GM12864 (cell line): ENCODE data around the gene DHRSX.

ENCODE experiments used
- DNase-seq: peaks from one replicate; pipeline ENCODE4 v3.0.0-alpha.2; 2011; ENCODE audit warnings: low read depth
- H3K4me3 ChIP-seq: 2 replicates; pipeline ENCODE4 v1.5.1; 2011; ENCODE audit warnings: mild to moderate bottlenecking, low read depth, low read length, control low read depth
- CTCF ChIP-seq: IDR thresholded peaks from 2 replicates; pipeline ENCODE4 v1.5.1; 2011; ENCODE audit warnings: low read depth, mild to moderate bottlenecking, moderate library complexity, low read length, control low read depth, inconsistent platforms; ENCODE audit errors: missing control alignments

DHRSX gene

GRCh38 chrX:2176274-2176673, 324.5 kb downstream of the DHRSX start:
- no peak for TF ChIP-seq CTCF
- no peak overlapping the region for H3K4me3 ChIP-seq
- no peak for DNase-seq

GRCh38 chrX:2172359-2172758, 328.4 kb downstream of the DHRSX start:
- H3K4me3 ChIP-seq, result no peak overlapping the region
- TF ChIP-seq CTCF, result no peak
- no peak for DNase-seq
